IMR-90 (cell line): ENCODE measurements around the gene INPP5A. TPM values are rescaled to one million over a fixed set of nuclear protein-coding genes. Genes with fewer than 3 reads are reported as not detected.

Experiments used
- ATAC-seq: fragments of 200-7000 bp; cut with Tn5 transposase; 2 replicates; pipeline ENCODE4 v1.9.1; 2020; ENCODE audit warnings: low read depth, mild to moderate bottlenecking, moderate library complexity
- BruUV-seq: library from RNA; stranded (reverse); fragments of 400-500 nt; replicated peaks from 2 replicates; lab custom pipeline; 2021; lab: Mats Ljungman, UMichigan
- CTCF ChIA-PET: fragments of 300-600 bp; formaldehyde crosslinking; extraction: SDS; loops from one replicate; lab custom pipeline; 2021; ENCODE audit warnings: antibody characterized with exemption; lab: Yijun Ruan, JAX
- POLR2A ChIA-PET: fragments of 300-600 bp; sonication (Branson Sonifier 250); formaldehyde crosslinking; loops from one replicate; lab custom pipeline; 2022; ENCODE audit warnings: antibody characterized with exemption; ENCODE audit not compliant: unreplicated experiment; lab: Charles Lee
- DNase-seq: peaks from one replicate; pipeline ENCODE4 v3.0.0; 2013
- H2AFZ ChIP-seq: replicated peaks from 2 replicates; pipeline ENCODE3; 2013; ENCODE audit warnings: low read length, mild to moderate bottlenecking; ENCODE audit not compliant: poor library complexity
- H2AK5ac ChIP-seq: 2 replicates; pipeline ENCODE4 v1.6.1; 2013; ENCODE audit warnings: low read depth, low read length, inconsistent platforms
- H2AK9ac ChIP-seq: replicated peaks from 2 replicates; pipeline ENCODE3; 2013; ENCODE audit warnings: mild to moderate bottlenecking, low read depth, low read length, moderate library complexity; ENCODE audit not compliant: poor library complexity
- H2BK120ac ChIP-seq: 2 replicates; pipeline ENCODE4 v1.6.1; 2013; ENCODE audit warnings: low read depth, low read length, inconsistent platforms
- H2BK15ac ChIP-seq: 3 replicates; pipeline ENCODE4 v1.6.1; 2013; ENCODE audit warnings: low read depth, low read length, inconsistent platforms
- H2BK20ac ChIP-seq: 2 replicates; pipeline ENCODE4 v1.6.1; 2013; ENCODE audit warnings: low read depth, mild to moderate bottlenecking, inconsistent platforms, low read length, moderate library complexity
- H2BK5ac ChIP-seq: 2 replicates; pipeline ENCODE4 v1.6.1; 2013; ENCODE audit warnings: mild to moderate bottlenecking, low read depth, low read length, inconsistent platforms; ENCODE audit not compliant: poor library complexity, severe bottlenecking
- H3K14ac ChIP-seq: replicated peaks from 2 replicates; pipeline ENCODE4 v1.6.1; 2013; ENCODE audit warnings: low read depth, low read length, inconsistent platforms
- H3K18ac ChIP-seq: 2 replicates; pipeline ENCODE4 v1.6.1; 2013; ENCODE audit warnings: low read depth, low read length, control low read depth
- H3K23ac ChIP-seq: 2 replicates; pipeline ENCODE4 v1.6.1; 2013; ENCODE audit warnings: low read depth, low read length, inconsistent platforms
- H3K27ac ChIP-seq: 2 replicates; pipeline ENCODE4 v1.5.1; 2013; ENCODE audit warnings: mild to moderate bottlenecking, control low read depth, low read length; ENCODE audit not compliant: insufficient read depth
- H3K27me3 ChIP-seq: 2 replicates; pipeline ENCODE4 v1.6.1; 2013; ENCODE audit warnings: low read length; ENCODE audit not compliant: control insufficient read depth, insufficient read depth
- H3K36me3 ChIP-seq: 2 replicates; pipeline ENCODE4 v1.6.1; 2013; ENCODE audit warnings: low read length, mixed read lengths; ENCODE audit not compliant: control insufficient read depth, insufficient read depth
- H3K4ac ChIP-seq: 2 replicates; pipeline ENCODE4 v1.6.1; 2013; ENCODE audit warnings: low read depth, low read length, inconsistent platforms
- H3K4me1 ChIP-seq: 2 replicates; pipeline ENCODE4 v1.6.1; 2013; ENCODE audit warnings: low read length, mixed read lengths; ENCODE audit not compliant: control insufficient read depth, insufficient read depth
- H3K4me2 ChIP-seq: 2 replicates; pipeline ENCODE4 v1.6.1; 2013; ENCODE audit warnings: low read depth, mild to moderate bottlenecking, control low read depth, low read length, moderate library complexity
- H3K4me3 ChIP-seq: 2 replicates; pipeline ENCODE4 v1.5.1; 2013; ENCODE audit warnings: low read depth, mild to moderate bottlenecking, control low read depth, low read length, moderate library complexity; ENCODE audit not compliant: insufficient read depth
- H3K56ac ChIP-seq: 2 replicates; pipeline ENCODE4 v1.6.1; 2013; ENCODE audit warnings: low read length, inconsistent platforms; ENCODE audit not compliant: insufficient read depth; ENCODE audit errors: extremely low read depth
- H3K79me1 ChIP-seq, 2 experiments: 2 replicates each; pipeline ENCODE4 v1.6.1; 2013; ENCODE audit warnings: low read length in 2 of 2, inconsistent platforms in 1 of 2, low read depth in 1 of 2
- H3K9ac ChIP-seq: 2 replicates; pipeline ENCODE4 v1.6.1; 2013; ENCODE audit warnings: low read depth, low read length, control low read depth
- H3K9me1 ChIP-seq: 2 replicates; pipeline ENCODE4 v1.6.1; 2013; ENCODE audit warnings: low read length, inconsistent platforms; ENCODE audit not compliant: insufficient read depth
- H3K9me3 ChIP-seq: 2 replicates; pipeline ENCODE4 v1.6.1; 2013; ENCODE audit warnings: low read length; ENCODE audit not compliant: control insufficient read depth, insufficient read depth
- H4K20me1 ChIP-seq: 2 replicates; pipeline ENCODE4 v1.6.1; 2013; ENCODE audit warnings: low read length, inconsistent platforms; ENCODE audit not compliant: insufficient read depth
- H4K5ac ChIP-seq: 2 replicates; pipeline ENCODE4 v1.6.1; 2013; ENCODE audit warnings: mild to moderate bottlenecking, low read depth, low read length, control low read depth
- H4K8ac ChIP-seq, 2 experiments: 2 replicates each; pipeline ENCODE4 v1.6.1; 2013; ENCODE audit warnings: low read depth in 2 of 2, low read length in 2 of 2, control low read depth in 1 of 2, inconsistent platforms in 1 of 2
- H4K91ac ChIP-seq: 2 replicates; pipeline ENCODE4 v1.6.1; 2013; ENCODE audit warnings: low read depth, low read length, inconsistent platforms; ENCODE audit not compliant: insufficient read depth
- CEBPB ChIP-seq: IDR thresholded peaks from 2 replicates; pipeline ENCODE4 v1.6.1; 2012; ENCODE audit warnings: low read depth, low read length, improper control_type of control experiment
- WGBS, 2 experiments: methylation state at CpG; one replicate each; pipeline versions ENCODE4 v1.1.5 to v1.1.7; 2013; ENCODE audit warnings: missing lambda C conversion rate in 2 of 2; ENCODE audit not compliant: insufficient read length in 1 of 2; ENCODE audit errors: extremely low coverage in 2 of 2; 5-methylcytosine and 5-hydroxymethylcytosine counted together
- dilution Hi-C: fragments of 300-500 bp; cut with HindIII; formaldehyde crosslinking; loops from one replicate; pipeline ENCODE4 v1.14.3; 2018; ENCODE audit warnings: low sequenced_read_pairs; ENCODE audit not compliant: unreplicated experiment
- in situ Hi-C: fragments of 300-500 bp; cut with MboI; formaldehyde crosslinking; loops from 3 replicates; pipeline ENCODE4 v1.14.3; 2019; ENCODE audit warnings: low sequenced_read_pairs, inconsistent platforms, mixed read lengths
- intact Hi-C: fragments of 100-400 bp; cut with micrococcal nuclease; formaldehyde crosslinking; loops from 2 replicates; pipeline ENCODE4 v1.10.0; 2022
- polyA plus RNA-seq, 3 experiments: library from polyadenylated mRNA; depleted of rRNA; stranded (reverse); fragments of >200 nt; gene quantifications; 2 replicates each; pipeline ENCODE4 v1.2.3, GENCODE V29; 2012; ENCODE audit warnings: low replicate concordance in 1 of 3
- total RNA-seq: library from RNA; depleted of rRNA; stranded (reverse); fragments of >200 nt; gene quantifications from 2 replicates; pipeline ENCODE4 v1.2.3, GENCODE V29; 2012

The INPP5A gene
- total and polyA plus RNA-seq, 2 of the 4 experiments (the other 2 are of a cell fraction) = 21.4 to 36.7 TPM

DNA sequence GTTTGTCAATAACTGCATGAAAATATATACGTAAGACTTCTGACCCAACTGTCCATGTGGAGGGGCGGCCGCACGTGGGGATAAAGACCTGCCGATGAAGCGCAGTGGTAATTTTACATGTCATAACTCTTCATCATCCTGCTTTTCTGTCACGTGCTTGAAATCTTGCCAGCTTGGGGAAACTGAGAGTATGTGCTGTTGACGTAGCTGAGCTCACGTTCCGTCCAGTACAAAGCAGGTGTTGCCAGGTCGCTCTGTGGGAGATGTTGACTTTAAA, 105.1 kb downstream of the INPP5A start:
- Histone ChIP-seq H3K9me3 (no peaks in the 10 kb centered on the region), H3K9me1 (no peaks in the 10 kb centered on the region), H2AFZ (no peak overlapping the region), H4K91ac (no peak overlapping the region), H3K9ac (no peak overlapping the region), H2AK9ac (no peak overlapping the region), H3K4me2 (no peak overlapping the region), H3K4ac (no peak overlapping the region), H3K18ac (no peak overlapping the region), H3K36me3 (no peaks in the 10 kb centered on the region; the same call in 1 of the 2 replicates), H3K27me3 (no peaks in the 10 kb centered on the region), H3K27ac (no peak overlapping the region), H4K8ac (no peak overlapping the region), H2AK5ac (no peak overlapping the region), H3K4me3 (no peak overlapping the region), H3K4me1 (peaks cover under 1% of the 10 kb centered on the region; the same call in 1 of the 2 replicates), H4K5ac (no peak overlapping the region), H2BK15ac (no peak overlapping the region), H3K56ac (no peak overlapping the region), H2BK120ac (no peak overlapping the region), H3K23ac (no peak overlapping the region), H2BK20ac (no peak overlapping the region), H4K20me1 (peaks cover 17% of the 10 kb centered on the region), H2BK5ac (no peak overlapping the region), H3K79me1 (peaks cover 23 to 47% of the 10 kb centered on the region in 2 experiments), H3K14ac (no peak overlapping the region)
- no TSS peak for BruUV-seq
- WGBS, 2 experiments = 90% methylated on average over 2 of the region's 11 CpGs; no CpG with 5 or more reads in 1 of the 2 experiments
- intact Hi-C loops (no loop called here), dilution Hi-C loops (no loop called here), in situ Hi-C loops (no loop called here)
- TF ChIP-seq CEBPB = no peak
- POLR2A ChIA-PET = no interaction called here
- no peak for ATAC-seq
- no peak for DNase-seq
- CTCF ChIA-PET = no interaction called here
